ENCODE results near the gene DPH2.
A peak's percentile ranks its signal among the peaks of the same experiment; 100 is the strongest.

Gene DPH2

GRCh38 chr1:43969746-43970466 is at the start of gene DPH2:
DPH2 (plus strand) TSS chr1:43970010; CDS start chr1:43970176, 166 bp downstream.
- peak; percentile 97 for DNase-seq

GRCh38 chr1:43921022-43921421 is 48.8 kb upstream of the DPH2 start:
- no peak for DNase-seq

- no peak for DNase-seq
Observed at GRCh38 chr1:43924516-43924915, 45.3 kb upstream of the DPH2 start.

GRCh38 chr1:43925846-43926245 is 44.0 kb upstream of the DPH2 start:
- DNase-seq = no peak

GRCh38 chr1:43930168-43930948 is 39.5 kb upstream of the DPH2 start:
- no peak for DNase-seq

GRCh38 chr1:43930949-43931275 is 38.9 kb upstream of the DPH2 start:
- DNase-seq = no peak

- no peak for DNase-seq
Observed at GRCh38 chr1:43931711-43932660, 37.8 kb upstream of the DPH2 start.

- DNase-seq = peak; percentile 46
Observed at GRCh38 chr1:43932786-43933385, 36.9 kb upstream of the DPH2 start.

- peak; percentile 44 for DNase-seq
Observed at GRCh38 chr1:43933386-43934100, 36.3 kb upstream of the DPH2 start, which contains the start of gene ARTN. ARTN (plus strand) TSS chr1:43933801; CDS start chr1:43935657, 1,856 bp downstream.

- DNase-seq = peak; percentile 83
Observed at GRCh38 chr1:43934101-43934985, 35.5 kb upstream of the DPH2 start.

GRCh38 chr1:43934986-43935324 is 34.9 kb upstream of the DPH2 start:
- DNase-seq = no peak

GRCh38 chr1:43935711-43936427 is 33.9 kb upstream of the DPH2 start:
- DNase-seq = no peak

- DNase-seq = peak; percentile 39
Observed at GRCh38 chr1:43936431-43937151, 33.2 kb upstream of the DPH2 start.

- no peak for DNase-seq
Observed at GRCh38 chr1:43937179-43937865, 32.5 kb upstream of the DPH2 start.

- DNase-seq = no peak
Observed at GRCh38 chr1:43938383-43938782, 31.4 kb upstream of the DPH2 start.

GRCh38 chr1:43938892-43939587 is 30.8 kb upstream of the DPH2 start:
- no peak for DNase-seq

- no peak for DNase-seq
Observed at GRCh38 chr1:43942411-43942810, 27.4 kb upstream of the DPH2 start.

GRCh38 chr1:43944860-43945259 is 24.9 kb upstream of the DPH2 start:
- DNase-seq = no peak

All from NCI-H1105 treated with DMSO at 0.1 percent for 48 hours (cell line).